Measurements from ENCODE around the gene CDON. TPM values are rescaled to one million over a fixed set of nuclear protein-coding genes. Genes with fewer than 3 reads are reported as not detected.
"Not testable (repeated sequence)": the region's sequence is repeated elsewhere in the genome, so short reads cannot be mapped to it uniquely, and the experiment has no call there.

CDON gene
- total RNA-seq, 1 donor from 2014 or later: 25.8 TPM

GRCh38 chr11:125995313-125995712 is 67.4 kb downstream of the CDON start:
- no peak for DNase-seq (ENCODE audit: low spot score)

GRCh38 chr11:125994509-125994908 is 68.2 kb downstream of the CDON start:
- no peak for DNase-seq (ENCODE audit: low spot score)

GRCh38 chr11:125992893-125993292 is 69.8 kb downstream of the CDON start:
- no peak for DNase-seq (ENCODE audit: low spot score)

GRCh38 chr11:125990244-125990643 is 72.4 kb downstream of the CDON start:
- no peak for DNase-seq (ENCODE audit: low spot score)

- DNase-seq (ENCODE audit: low spot score): no peak
Measured at GRCh38 chr11:125987066-125987641, 75.5 kb downstream of the CDON start.

- DNase-seq (ENCODE audit: low spot score): not testable (repeated sequence)
Measured at GRCh38 chr11:125985956-125986355, 76.7 kb downstream of the CDON start.

GRCh38 chr11:125982348-125982730 is 80.3 kb downstream of the CDON start:
- DNase-seq (ENCODE audit: low spot score): no peak

- DNase-seq (ENCODE audit: low spot score): no peak
Measured at GRCh38 chr11:125980436-125980835, 82.2 kb downstream of the CDON start.

- no peak for DNase-seq (ENCODE audit: low spot score)
Measured at GRCh38 chr11:125979511-125979910, 83.2 kb downstream of the CDON start.

GRCh38 chr11:125978778-125979407 is 83.8 kb downstream of the CDON start:
- DNase-seq (ENCODE audit: low spot score): no peak

GRCh38 chr11:125978181-125978716 is 84.4 kb downstream of the CDON start:
- no peak for DNase-seq (ENCODE audit: low spot score)

GRCh38 chr11:125977333-125977732 is 85.3 kb downstream of the CDON start:
- DNase-seq (ENCODE audit: low spot score): no peak

- DNase-seq (ENCODE audit: low spot score): no peak
Measured at GRCh38 chr11:125976156-125976555, 86.5 kb downstream of the CDON start.

GRCh38 chr11:125975634-125976033 is 87.0 kb downstream of the CDON start:
- DNase-seq (ENCODE audit: low spot score): no peak

GRCh38 chr11:125974284-125974683 is 88.4 kb downstream of the CDON start:
- no peak for DNase-seq (ENCODE audit: low spot score)

GRCh38 chr11:125971618-125972017 is 91.0 kb downstream of the CDON start:
- DNase-seq (ENCODE audit: low spot score): no peak

- DNase-seq (ENCODE audit: low spot score): no peak
Measured at GRCh38 chr11:125968354-125968753, 94.3 kb downstream of the CDON start.

- no peak for DNase-seq (ENCODE audit: low spot score)
Measured at GRCh38 chr11:125967515-125967914, 95.2 kb downstream of the CDON start.

GRCh38 chr11:125960771-125961170 is 101.9 kb downstream of the CDON start:
- no peak for DNase-seq (ENCODE audit: low spot score)

- no peak for DNase-seq (ENCODE audit: low spot score)
Measured at GRCh38 chr11:125959931-125960330, 102.7 kb downstream of the CDON start.

GRCh38 chr11:125959511-125959910 is 103.2 kb downstream of the CDON start:
- DNase-seq (ENCODE audit: low spot score): no peak

GRCh38 chr11:125958872-125959400 is 103.7 kb downstream of the CDON start:
- no peak for DNase-seq (ENCODE audit: low spot score)

GRCh38 chr11:125957618-125958332 is 104.9 kb downstream of the CDON start:
- DNase-seq (ENCODE audit: low spot score): no peak
